ENCODE results near the gene NEUROD4. TPM values are rescaled to one million over a fixed set of nuclear protein-coding genes. Genes with fewer than 3 reads are reported as not detected.

The NEUROD4 gene
- total RNA-seq, 1 donor from 2014 or later = 1.8 TPM

DNA sequence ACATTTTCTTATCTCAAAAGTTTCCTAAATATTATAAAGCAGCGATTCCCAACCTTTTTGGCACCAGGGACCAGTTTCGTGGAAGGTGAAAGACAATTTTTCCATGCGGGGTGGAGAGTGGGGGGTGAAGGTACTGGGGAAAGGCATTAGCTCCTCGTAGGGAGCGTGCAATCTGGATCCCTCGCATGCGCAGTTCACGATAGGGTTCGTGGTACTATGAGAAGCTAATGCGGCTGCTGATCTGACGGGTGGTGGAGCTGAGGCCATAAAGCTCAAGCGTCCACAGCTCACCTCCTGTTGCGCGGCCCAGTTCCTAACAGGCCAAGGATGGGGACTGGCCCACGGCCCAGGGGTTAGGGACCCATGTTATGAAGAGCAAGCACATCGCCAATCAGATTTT lies 29.9 kb downstream of the NEUROD4 start:
- Histone ChIP-seq H3K27ac (no peak overlapping the region), H3K79me2 (ENCODE audit: low read depth) (no peaks in the 10 kb centered on the region), H3F3A (ENCODE audit: low read depth) (no peaks in the 10 kb centered on the region), H3K4me1 (no peaks in the 10 kb centered on the region), H2AFZ (replicated peaks) (no peak overlapping the region), H3K27me3 (no peaks in the 10 kb centered on the region), H3K36me3 (no peaks in the 10 kb centered on the region), H4K20me1 (ENCODE audit: low read depth) (no peaks in the 10 kb centered on the region), H3K9me3 (ENCODE audit: low read depth) (no peaks in the 10 kb centered on the region), H3K9ac (no peak overlapping the region), H3K4me3 (no peak overlapping the region), H3K4me2 (no peak overlapping the region)
- peaks cover 3% of the 10 kb centered on the region for H3K27me3 Mint-ChIP-seq (ENCODE audit: insufficient read depth, low read depth)
- TF ChIP-seq EZH2phosphoT487 (IDR thresholded peaks at IDR 0.05) (no peak), EZH2 (IDR thresholded peaks at IDR 0.05) (no peak)
- TF ChIP-seq, protein P1, sequence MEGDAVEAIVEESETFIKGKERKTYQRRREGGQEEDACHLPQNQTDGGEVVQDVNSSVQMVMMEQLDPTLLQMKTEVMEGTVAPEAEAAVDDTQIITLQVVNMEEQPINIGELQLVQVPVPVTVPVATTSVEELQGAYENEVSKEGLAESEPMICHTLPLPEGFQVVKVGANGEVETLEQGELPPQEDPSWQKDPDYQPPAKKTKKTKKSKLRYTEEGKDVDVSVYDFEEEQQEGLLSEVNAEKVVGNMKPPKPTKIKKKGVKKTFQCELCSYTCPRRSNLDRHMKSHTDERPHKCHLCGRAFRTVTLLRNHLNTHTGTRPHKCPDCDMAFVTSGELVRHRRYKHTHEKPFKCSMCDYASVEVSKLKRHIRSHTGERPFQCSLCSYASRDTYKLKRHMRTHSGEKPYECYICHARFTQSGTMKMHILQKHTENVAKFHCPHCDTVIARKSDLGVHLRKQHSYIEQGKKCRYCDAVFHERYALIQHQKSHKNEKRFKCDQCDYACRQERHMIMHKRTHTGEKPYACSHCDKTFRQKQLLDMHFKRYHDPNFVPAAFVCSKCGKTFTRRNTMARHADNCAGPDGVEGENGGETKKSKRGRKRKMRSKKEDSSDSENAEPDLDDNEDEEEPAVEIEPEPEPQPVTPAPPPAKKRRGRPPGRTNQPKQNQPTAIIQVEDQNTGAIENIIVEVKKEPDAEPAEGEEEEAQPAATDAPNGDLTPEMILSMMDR (IDR thresholded peaks at IDR 0.05) = no peak
- H3K4me1 Mint-ChIP-seq = peaks cover 10% of the 10 kb centered on the region
- H3K4me3 Mint-ChIP-seq = no peak overlapping the region
- no peaks in the 10 kb centered on the region for H3K9me3 Mint-ChIP-seq
- no peaks in the 10 kb centered on the region for H3K36me3 Mint-ChIP-seq
- no peak overlapping the region for H3K27ac Mint-ChIP-seq
- DNase-seq (ENCODE audit: low spot score) = no peak

DNA sequence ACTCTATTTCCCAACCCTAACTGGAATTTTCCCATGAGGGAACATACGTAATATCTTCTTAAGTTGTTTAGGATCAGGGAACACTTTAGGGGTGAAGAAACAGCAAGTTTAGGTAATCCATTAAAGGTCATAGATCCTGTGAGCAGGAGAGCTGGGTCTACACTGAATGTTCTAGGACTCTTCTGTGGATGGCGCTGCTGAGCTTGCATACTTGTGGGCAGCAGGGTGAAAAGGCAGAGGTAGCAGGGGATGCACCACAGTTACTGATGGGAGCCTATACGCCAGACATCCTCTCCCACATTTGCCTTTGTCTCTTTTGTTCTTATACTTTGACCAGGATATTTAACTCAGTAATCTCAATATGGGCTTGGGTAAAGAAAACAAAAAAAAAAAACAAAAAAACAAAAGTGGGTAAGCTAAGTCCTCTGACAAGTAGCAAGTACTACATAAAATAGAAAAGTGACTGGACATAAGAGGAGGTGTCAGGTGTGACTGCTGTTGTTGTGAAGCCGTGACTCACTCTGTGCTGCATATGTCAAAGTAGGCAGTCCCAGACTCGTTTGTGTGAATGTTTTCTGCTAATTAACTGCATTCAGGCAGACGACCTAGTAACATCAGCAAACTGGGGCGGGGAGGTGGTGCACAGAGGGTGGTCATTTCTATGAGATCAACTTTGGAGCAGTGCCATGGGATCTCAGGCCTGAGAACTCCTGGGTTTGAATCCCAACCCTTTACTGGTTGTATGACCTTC lies 31.6 kb downstream of the NEUROD4 start:
- no peak overlapping the region for H3K4me3 Mint-ChIP-seq
- Histone ChIP-seq H4K20me1 (ENCODE audit: low read depth) (no peaks in the 10 kb centered on the region), H3F3A (ENCODE audit: low read depth) (no peaks in the 10 kb centered on the region), H2AFZ (replicated peaks) (no peak overlapping the region), H3K9ac (no peak overlapping the region), H3K4me2 (no peak overlapping the region), H3K27ac (no peak overlapping the region), H3K27me3 (no peaks in the 10 kb centered on the region), H3K4me3 (no peak overlapping the region), H3K9me3 (ENCODE audit: low read depth) (no peaks in the 10 kb centered on the region), H3K79me2 (ENCODE audit: low read depth) (no peaks in the 10 kb centered on the region), H3K4me1 (peaks cover 9% of the 10 kb centered on the region), H3K36me3 (no peaks in the 10 kb centered on the region)
- peaks cover 11% of the 10 kb centered on the region for H3K4me1 Mint-ChIP-seq
- no peaks in the 10 kb centered on the region for H3K36me3 Mint-ChIP-seq
- TF ChIP-seq EZH2 (IDR thresholded peaks at IDR 0.05) = no peak
- TF ChIP-seq, protein P1 (IDR thresholded peaks at IDR 0.05) = peak; percentile 21
- DNase-seq (ENCODE audit: low spot score) = no peak
- H3K27me3 Mint-ChIP-seq (ENCODE audit: insufficient read depth, low read depth) = no peaks in the 10 kb centered on the region
- no peaks in the 10 kb centered on the region for H3K9me3 Mint-ChIP-seq
- no peak overlapping the region for H3K27ac Mint-ChIP-seq

DNA sequence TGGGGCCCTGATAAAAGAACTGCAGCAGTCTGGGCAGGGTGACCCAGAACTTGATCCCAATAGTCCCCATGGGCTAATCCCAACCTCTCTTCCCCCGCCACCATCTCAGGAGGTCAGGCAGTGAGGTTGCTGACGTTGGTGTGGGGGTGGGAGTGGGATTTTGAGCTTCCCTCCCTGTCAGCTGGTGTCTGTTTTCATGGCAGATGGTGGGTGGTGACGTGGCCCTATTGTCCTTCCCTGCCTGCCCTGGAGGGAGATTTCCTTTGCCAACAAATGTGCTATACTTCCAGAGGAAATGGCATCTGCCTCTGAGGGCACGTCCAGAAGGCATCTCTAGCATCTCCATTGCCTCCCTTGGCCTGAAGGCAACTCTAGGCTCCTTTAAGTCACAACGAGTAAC lies 37.7 kb downstream of the NEUROD4 start:
- no peak overlapping the region for H3K4me3 Mint-ChIP-seq
- H3K27ac Mint-ChIP-seq = peak overlapping the region; percentile 55
- Histone ChIP-seq H3K4me2 (no peak overlapping the region), H3K9me3 (ENCODE audit: low read depth) (no peaks in the 10 kb centered on the region), H3K27me3 (no peaks in the 10 kb centered on the region), H3F3A (ENCODE audit: low read depth) (peaks cover 9% of the 10 kb centered on the region), H3K36me3 (no peaks in the 10 kb centered on the region), H3K4me1 (peaks cover 30% of the 10 kb centered on the region), H3K79me2 (ENCODE audit: low read depth) (no peaks in the 10 kb centered on the region), H3K27ac (no peak overlapping the region), H3K4me3 (no peak overlapping the region), H4K20me1 (ENCODE audit: low read depth) (no peaks in the 10 kb centered on the region), H3K9ac (no peak overlapping the region), H2AFZ (replicated peaks) (no peak overlapping the region)
- DNase-seq (ENCODE audit: low spot score) = no peak
- no peaks in the 10 kb centered on the region for H3K9me3 Mint-ChIP-seq
- H3K27me3 Mint-ChIP-seq (ENCODE audit: insufficient read depth, low read depth) = no peaks in the 10 kb centered on the region
- H3K4me1 Mint-ChIP-seq = peaks cover 34% of the 10 kb centered on the region
- TF ChIP-seq EZH2 (IDR thresholded peaks at IDR 0.05) (no peak), EZH2phosphoT487 (IDR thresholded peaks at IDR 0.05) (no peak)
- TF ChIP-seq, protein P1 (IDR thresholded peaks at IDR 0.05) = no peak
- H3K36me3 Mint-ChIP-seq = no peaks in the 10 kb centered on the region

Data from neural progenitor cell (in vitro differentiated cells).